Osteoblast (primary cell): ENCODE results near the gene NCKAP1. TPM values are rescaled to one million over a fixed set of nuclear protein-coding genes. Genes with fewer than 3 reads are reported as not detected.

Experiments
- DNase-seq: peaks from one replicate; pipeline ENCODE4 v3.0.0; 2011; ENCODE audit warnings: low spot score, mixed read lengths; ENCODE audit not compliant: insufficient read length; ENCODE audit errors: missing footprints
- H2AFZ ChIP-seq: 2 replicates; pipeline ENCODE4 v1.6.0; 2011; ENCODE audit warnings: mild to moderate bottlenecking, low read length
- H3K27ac ChIP-seq: 2 replicates; pipeline ENCODE4 v1.5.1; 2011; ENCODE audit warnings: mild to moderate bottlenecking, low read depth, low read length, moderate library complexity
- H3K27me3 ChIP-seq: 2 replicates; pipeline ENCODE4 v1.6.0; 2012; ENCODE audit warnings: mild to moderate bottlenecking, control low read depth, inconsistent platforms, low read length, moderate library complexity; ENCODE audit not compliant: insufficient read depth
- H3K36me3 ChIP-seq: 2 replicates; pipeline ENCODE4 v1.5.1; 2011; ENCODE audit warnings: mild to moderate bottlenecking, low read length, control low read depth, moderate library complexity; ENCODE audit not compliant: insufficient read depth
- H3K4me1 ChIP-seq: 2 replicates; pipeline ENCODE4 v1.5.1; 2011; ENCODE audit warnings: mild to moderate bottlenecking, low read length, control low read depth, moderate library complexity; ENCODE audit not compliant: insufficient read depth
- H3K4me2 ChIP-seq: 2 replicates; pipeline ENCODE4 v1.6.0; 2011; ENCODE audit warnings: mild to moderate bottlenecking, low read length; ENCODE audit not compliant: insufficient read depth
- H3K4me3 ChIP-seq: fragments of 200-600 bp; sonication (generic); 3 replicates; pipeline ENCODE4 v1.5.1; 2012; ENCODE audit warnings: mild to moderate bottlenecking, low read length, inconsistent platforms; ENCODE audit not compliant: insufficient read depth
- H3K79me2 ChIP-seq: 2 replicates; pipeline ENCODE4 v1.6.0; 2012; ENCODE audit warnings: mild to moderate bottlenecking, low read length, control low read depth, inconsistent platforms; ENCODE audit not compliant: insufficient read depth
- H3K9me3 ChIP-seq: 2 replicates; pipeline ENCODE4 v1.5.1; 2011; ENCODE audit warnings: low read depth, low read length, control low read depth
- H4K20me1 ChIP-seq: 2 replicates; pipeline ENCODE4 v1.6.0; 2012; ENCODE audit warnings: mild to moderate bottlenecking, low read length, control low read depth; ENCODE audit not compliant: insufficient read depth
- total RNA-seq: library from RNA; depleted of rRNA; stranded (reverse); fragments of >200 nt; gene quantifications from 2 replicates; pipeline ENCODE4 v1.2.3, GENCODE V29; 2012
- TF ChIP-seq, protein P1 (sequence below): IDR thresholded peaks from 2 replicates; pipeline ENCODE4 v1.5.1; 2011; ENCODE audit warnings: mild to moderate bottlenecking, low read depth, low read length, moderate library complexity; ENCODE audit errors: extremely low read depth

The NCKAP1 gene
- total RNA-seq, 1 donor = 209 TPM

DNA sequence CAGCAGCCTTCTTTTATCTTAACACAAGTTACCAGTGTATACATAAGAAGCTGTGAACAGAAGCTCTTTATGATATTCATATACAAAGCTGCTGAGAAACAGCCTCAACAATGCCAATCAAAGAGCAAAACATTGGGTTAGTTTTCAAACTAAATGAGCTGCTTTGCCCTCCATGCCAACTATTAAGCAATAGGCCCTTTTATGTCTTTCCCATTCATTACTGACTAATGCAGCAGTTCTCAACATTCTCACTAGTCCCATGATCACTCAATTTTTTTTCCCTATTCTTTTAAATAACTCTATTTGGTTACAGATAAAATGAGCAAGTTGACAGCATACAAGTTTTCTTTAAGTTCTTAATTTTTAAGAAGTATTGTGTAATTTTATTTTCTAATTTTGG lies 114.0 kb downstream of the NCKAP1 start:
- H3K36me3 ChIP-seq = peaks cover 53% of the 10 kb centered on the region

DNA sequence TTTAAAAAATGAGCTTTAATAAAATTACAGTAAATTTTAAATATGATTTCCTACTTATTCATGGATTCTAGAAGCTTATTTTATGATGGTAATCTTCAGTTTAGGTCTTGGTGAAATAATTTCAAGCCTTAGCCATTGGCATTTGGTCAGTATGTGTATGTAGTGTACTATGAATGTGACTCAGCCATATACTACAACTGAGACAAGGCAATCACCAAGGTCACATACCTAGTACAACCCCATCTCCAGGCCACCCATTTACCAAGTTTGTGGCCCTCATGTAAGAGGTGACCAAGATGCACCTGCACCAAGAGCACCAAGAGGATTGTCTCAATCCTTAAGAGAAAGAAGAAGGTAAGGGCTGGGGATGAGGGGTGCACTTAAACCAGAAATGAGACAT lies 117.0 kb downstream of the NCKAP1 start:
- no peak overlapping the region for H2AFZ ChIP-seq
- H3K79me2 ChIP-seq = peaks cover 2% of the 10 kb centered on the region
- no peaks in the 10 kb centered on the region for H3K9me3 ChIP-seq
- H4K20me1 ChIP-seq = no peaks in the 10 kb centered on the region
- no peak overlapping the region for H3K4me3 ChIP-seq
- H3K4me2 ChIP-seq = no peak overlapping the region
- no peaks in the 10 kb centered on the region for H3K27me3 ChIP-seq
- TF ChIP-seq, protein P1, sequence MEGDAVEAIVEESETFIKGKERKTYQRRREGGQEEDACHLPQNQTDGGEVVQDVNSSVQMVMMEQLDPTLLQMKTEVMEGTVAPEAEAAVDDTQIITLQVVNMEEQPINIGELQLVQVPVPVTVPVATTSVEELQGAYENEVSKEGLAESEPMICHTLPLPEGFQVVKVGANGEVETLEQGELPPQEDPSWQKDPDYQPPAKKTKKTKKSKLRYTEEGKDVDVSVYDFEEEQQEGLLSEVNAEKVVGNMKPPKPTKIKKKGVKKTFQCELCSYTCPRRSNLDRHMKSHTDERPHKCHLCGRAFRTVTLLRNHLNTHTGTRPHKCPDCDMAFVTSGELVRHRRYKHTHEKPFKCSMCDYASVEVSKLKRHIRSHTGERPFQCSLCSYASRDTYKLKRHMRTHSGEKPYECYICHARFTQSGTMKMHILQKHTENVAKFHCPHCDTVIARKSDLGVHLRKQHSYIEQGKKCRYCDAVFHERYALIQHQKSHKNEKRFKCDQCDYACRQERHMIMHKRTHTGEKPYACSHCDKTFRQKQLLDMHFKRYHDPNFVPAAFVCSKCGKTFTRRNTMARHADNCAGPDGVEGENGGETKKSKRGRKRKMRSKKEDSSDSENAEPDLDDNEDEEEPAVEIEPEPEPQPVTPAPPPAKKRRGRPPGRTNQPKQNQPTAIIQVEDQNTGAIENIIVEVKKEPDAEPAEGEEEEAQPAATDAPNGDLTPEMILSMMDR = no peak
- no peak overlapping the region for H3K27ac ChIP-seq
- no peak for DNase-seq
- H3K4me1 ChIP-seq = peaks cover 11% of the 10 kb centered on the region
- H3K36me3 ChIP-seq = peaks cover 26% of the 10 kb centered on the region

More for the DNA sequence above, 114.0 kb downstream of the NCKAP1 start:
- no peaks in the 10 kb centered on the region for H3K9me3 ChIP-seq
- H3K4me2 ChIP-seq = no peak overlapping the region
- H2AFZ ChIP-seq = no peak overlapping the region
- peaks cover 2% of the 10 kb centered on the region for H3K79me2 ChIP-seq
- no peaks in the 10 kb centered on the region for H4K20me1 ChIP-seq
- peak overlapping the region; percentile 40 for H3K27ac ChIP-seq
- TF ChIP-seq, protein P1 = no peak
- no peak for DNase-seq
- H3K4me3 ChIP-seq = no peak overlapping the region
- H3K4me1 ChIP-seq = no peaks in the 10 kb centered on the region
- no peaks in the 10 kb centered on the region for H3K27me3 ChIP-seq

DNA sequence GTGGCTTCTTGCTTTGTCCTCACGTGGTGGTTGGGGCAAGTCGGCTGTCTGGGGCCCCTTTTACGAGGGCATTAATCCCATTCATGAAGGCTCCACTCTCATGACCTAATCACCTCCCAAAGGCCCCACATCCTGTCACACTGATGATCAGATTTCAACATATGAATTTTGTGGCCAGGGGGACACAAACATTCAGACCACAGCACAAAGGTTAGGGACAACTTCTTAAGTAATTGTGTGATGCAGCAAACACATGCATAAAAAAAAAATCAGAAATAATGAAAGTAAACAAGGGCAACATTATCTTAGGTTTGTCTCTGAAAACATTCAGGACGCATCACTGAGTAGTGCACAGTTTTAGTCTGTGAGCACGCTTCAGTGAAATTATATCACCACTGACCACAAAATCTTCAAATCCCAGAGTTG lies 117.6 kb downstream of the NCKAP1 start:
- Histone ChIP-seq H3K9me3 (no peaks in the 10 kb centered on the region), H3K4me2 (no peak overlapping the region), H4K20me1 (no peaks in the 10 kb centered on the region), H3K27me3 (no peaks in the 10 kb centered on the region), H3K4me3 (no peak overlapping the region), H3K79me2 (peaks cover 2% of the 10 kb centered on the region), H3K27ac (no peak overlapping the region), H3K36me3 (peaks cover 24% of the 10 kb centered on the region), H3K4me1 (peaks cover 17% of the 10 kb centered on the region), H2AFZ (no peak overlapping the region)
- no peak for DNase-seq
- TF ChIP-seq, protein P1 = no peak

DNA sequence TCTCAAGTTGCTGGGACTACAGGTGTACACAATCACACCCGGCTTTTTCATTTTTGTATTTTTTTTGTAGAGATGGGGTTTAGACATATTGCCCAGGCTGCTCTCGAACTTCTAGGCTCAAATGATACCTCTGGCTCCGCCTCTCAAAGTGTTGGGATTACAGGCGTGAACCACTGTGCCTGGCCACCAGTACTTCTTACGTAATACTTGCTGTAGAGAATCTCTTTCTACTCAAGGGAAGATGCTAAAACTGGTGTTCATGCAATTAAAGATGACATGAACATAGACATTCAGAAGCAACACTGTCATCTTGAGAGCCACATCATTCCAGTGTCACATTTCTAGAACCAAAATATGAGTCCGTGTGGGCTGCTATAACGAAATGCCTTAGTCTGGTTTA lies 118.2 kb downstream of the NCKAP1 start:
- Histone ChIP-seq H2AFZ (no peak overlapping the region), H3K27ac (no peak overlapping the region), H3K4me1 (peaks cover 23% of the 10 kb centered on the region), H3K36me3 (peaks cover 18% of the 10 kb centered on the region), H3K27me3 (no peaks in the 10 kb centered on the region), H3K4me2 (no peak overlapping the region), H3K4me3 (no peak overlapping the region), H3K79me2 (peaks cover 2% of the 10 kb centered on the region), H4K20me1 (peaks cover 3% of the 10 kb centered on the region), H3K9me3 (no peaks in the 10 kb centered on the region)
- TF ChIP-seq, protein P1 = no peak
- no peak for DNase-seq
